ENCODE data around the gene MYO16.

- TF ChIP-seq GATA2 (IDR thresholded peaks at IDR 0.05; ENCODE audit: low read depth, low read length) (no peak), GATA3 (IDR thresholded peaks at IDR 0.05; ENCODE audit: low read depth, low read length) (no peak)
Observed at GRCh38 chr13:109146393-109146792, 517.0 kb downstream of the MYO16 start.
